Esophagus muscularis mucosa (tissue), 3 donors: ENCODE data around the gene GPRIN2.

ENCODE experiments used
- CTCF ChIP-seq, 3 experiments: fragments of 200-600 bp in 2 of 3; fragments of 450-650 bp in 1 of 3; sonication (generic) in 2 of 3; IDR thresholded peaks; one replicate each; pipeline ENCODE4 v1.5.1; 2017 to 2019; ENCODE audit warnings: antibody characterized with exemption in 3 of 3, mild to moderate bottlenecking in 2 of 3, moderate library complexity in 1 of 3
- EP300 ChIP-seq: sonication (generic); formaldehyde crosslinking; IDR thresholded peaks from one replicate; pipeline ENCODE4 v1.6.1; 2017; ENCODE audit warnings: antibody characterized with exemption

DNA sequence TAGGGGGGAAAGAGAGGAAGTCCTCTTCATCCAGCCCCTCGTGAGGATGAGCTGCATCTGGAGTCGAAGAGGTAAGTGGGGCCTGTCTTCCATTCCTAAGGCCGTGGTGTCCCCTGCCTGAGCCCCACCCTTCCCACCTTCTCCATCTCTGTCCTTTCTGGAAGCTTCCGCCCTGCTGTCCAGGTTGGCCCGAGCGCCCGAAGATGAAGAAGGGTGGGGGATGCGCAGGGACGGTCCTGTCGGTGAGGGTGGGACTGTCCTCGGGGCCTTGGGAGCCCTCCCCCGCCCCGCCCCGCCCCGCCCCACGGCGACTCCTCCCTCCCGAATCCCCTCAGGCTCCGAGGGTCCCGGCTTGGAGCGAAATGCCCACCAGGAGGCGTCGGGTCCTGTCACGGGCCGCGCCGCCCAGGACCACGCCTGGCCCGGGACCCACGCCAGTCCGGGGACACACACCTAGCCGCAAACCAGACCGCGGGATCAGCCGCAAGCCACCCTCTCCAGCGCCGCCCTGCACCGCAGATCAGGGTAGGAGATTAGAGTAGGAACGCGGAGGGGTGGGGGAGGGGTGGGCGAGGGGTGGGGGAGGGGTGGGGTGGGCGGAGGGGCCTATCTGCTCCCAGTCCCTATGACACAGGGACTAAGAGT lies 15.3 kb downstream of the GPRIN2 start:
- TF ChIP-seq CTCF (IDR thresholded peaks at IDR 0.05) (peak in 1 of 3 experiments; percentile 33), EP300 (no peak)
